Neural progenitor cell (in vitro differentiated cells): Measurements from ENCODE around the gene CBFA2T3.

Source experiments
- EZH2 ChIP-seq: fragments of 200-600 bp; sonication (generic); IDR thresholded peaks from 2 replicates; pipeline ENCODE4 v1.6.1; 2017; ENCODE audit warnings: antibody characterized with exemption, mild to moderate bottlenecking, moderate library complexity
- EZH2phosphoT487 ChIP-seq: fragments of 200-600 bp; sonication (generic); IDR thresholded peaks from 2 replicates; pipeline ENCODE4 v1.6.1; 2017; ENCODE audit warnings: antibody characterized with exemption
- TF ChIP-seq, protein P1 (sequence below): fragments of 200-600 bp; sonication (generic); IDR thresholded peaks from 2 replicates; pipeline ENCODE4 v1.5.1; 2017; ENCODE audit warnings: antibody characterized with exemption, mild to moderate bottlenecking

DNA sequence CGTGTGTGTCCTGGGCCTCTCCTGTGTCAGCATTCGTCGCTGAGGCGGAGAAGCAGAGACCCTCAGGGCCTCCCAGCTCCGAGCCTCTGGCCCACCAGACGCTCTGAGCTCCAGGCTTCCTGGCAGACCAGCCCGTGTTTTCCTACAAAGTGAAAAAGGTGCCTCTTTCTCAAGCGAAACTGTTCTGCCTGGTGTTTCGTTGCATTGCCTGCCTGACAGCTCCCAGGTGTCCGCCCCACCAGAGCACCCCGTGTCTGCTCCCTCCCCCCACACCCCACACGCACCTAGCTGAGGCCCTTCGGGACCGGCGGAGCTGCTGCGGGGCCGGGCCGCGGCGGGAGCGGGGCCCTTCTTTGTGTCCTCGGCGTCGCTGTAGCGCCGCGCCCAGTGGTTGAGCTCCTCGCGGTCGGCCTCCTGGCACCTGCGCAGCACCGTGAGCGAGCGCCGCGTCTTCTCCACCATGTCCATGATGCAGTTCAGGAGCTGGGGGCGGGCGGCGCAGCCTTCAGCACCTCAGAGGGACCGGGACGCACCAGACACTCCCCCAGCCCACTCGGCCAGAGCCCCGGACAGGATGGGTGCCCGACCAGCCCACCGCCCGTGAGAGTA is 95.9 kb downstream of the CBFA2T3 start:
- TF ChIP-seq, protein P1, sequence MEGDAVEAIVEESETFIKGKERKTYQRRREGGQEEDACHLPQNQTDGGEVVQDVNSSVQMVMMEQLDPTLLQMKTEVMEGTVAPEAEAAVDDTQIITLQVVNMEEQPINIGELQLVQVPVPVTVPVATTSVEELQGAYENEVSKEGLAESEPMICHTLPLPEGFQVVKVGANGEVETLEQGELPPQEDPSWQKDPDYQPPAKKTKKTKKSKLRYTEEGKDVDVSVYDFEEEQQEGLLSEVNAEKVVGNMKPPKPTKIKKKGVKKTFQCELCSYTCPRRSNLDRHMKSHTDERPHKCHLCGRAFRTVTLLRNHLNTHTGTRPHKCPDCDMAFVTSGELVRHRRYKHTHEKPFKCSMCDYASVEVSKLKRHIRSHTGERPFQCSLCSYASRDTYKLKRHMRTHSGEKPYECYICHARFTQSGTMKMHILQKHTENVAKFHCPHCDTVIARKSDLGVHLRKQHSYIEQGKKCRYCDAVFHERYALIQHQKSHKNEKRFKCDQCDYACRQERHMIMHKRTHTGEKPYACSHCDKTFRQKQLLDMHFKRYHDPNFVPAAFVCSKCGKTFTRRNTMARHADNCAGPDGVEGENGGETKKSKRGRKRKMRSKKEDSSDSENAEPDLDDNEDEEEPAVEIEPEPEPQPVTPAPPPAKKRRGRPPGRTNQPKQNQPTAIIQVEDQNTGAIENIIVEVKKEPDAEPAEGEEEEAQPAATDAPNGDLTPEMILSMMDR: no peak
- TF ChIP-seq EZH2 (no peak), EZH2phosphoT487 (no peak)
